HepG2 (cell line): ENCODE measurements around the gene CAPN10. TPM values are rescaled to one million over a fixed set of nuclear protein-coding genes. Genes with fewer than 3 reads are reported as not detected.

ENCODE experiments used
- AKAP8 ChIP-seq: sonication (generic); formaldehyde crosslinking; IDR thresholded peaks from 2 replicates; pipeline ENCODE4 v1.5.1; 2020; ENCODE audit warnings: mild to moderate bottlenecking, missing genetic modification reagents
- CHD4 ChIP-seq: fragments of 200-600 bp; sonication (generic); IDR thresholded peaks from 2 replicates; pipeline ENCODE4 v1.7.0; 2017; ENCODE audit warnings: mild to moderate bottlenecking, low read length, borderline replicate concordance
- HES4 ChIP-seq: sonication (generic); formaldehyde crosslinking; IDR thresholded peaks from 2 replicates; pipeline ENCODE4 v1.9.0; 2021; ENCODE audit warnings: mild to moderate bottlenecking, missing genetic modification reagents, borderline replicate concordance
- HNF4A ChIP-seq: sonication (generic); formaldehyde crosslinking; IDR thresholded peaks from 2 replicates; pipeline ENCODE4 v1.4.0; 2020; ENCODE audit warnings: missing genetic modification reagents
- NFYC ChIP-seq: IDR thresholded peaks from 2 replicates; pipeline ENCODE4 v1.6.1; 2016; ENCODE audit warnings: missing genetic modification reagents, missing compliant biosample characterization
- TBX2 ChIP-seq: sonication (generic); formaldehyde crosslinking; IDR thresholded peaks from 2 replicates; pipeline ENCODE4 v1.5.0; 2020; ENCODE audit warnings: missing genetic modification reagents, mild to moderate bottlenecking, borderline replicate concordance
- TOPORS ChIP-seq: sonication (generic); formaldehyde crosslinking; IDR thresholded peaks from 2 replicates; pipeline ENCODE4 v1.8.0; 2023; ENCODE audit warnings: mild to moderate bottlenecking, missing genetic modification reagents
- TRIM24 ChIP-seq: sonication (generic); formaldehyde crosslinking; IDR thresholded peaks from 2 replicates; pipeline ENCODE4 v1.8.0; 2022; ENCODE audit warnings: mild to moderate bottlenecking, missing genetic modification reagents
- ZBTB7A ChIP-seq: sonication (generic); formaldehyde crosslinking; IDR thresholded peaks from 2 replicates; pipeline ENCODE4 v1.8.0; 2022; ENCODE audit warnings: mild to moderate bottlenecking, missing genetic modification reagents
- ZC3H4 ChIP-seq: sonication (generic); formaldehyde crosslinking; IDR thresholded peaks from 2 replicates; pipeline ENCODE4 v1.4.0; 2020; ENCODE audit warnings: missing genetic modification reagents, borderline replicate concordance
- ZFP36L2 ChIP-seq: sonication (generic); formaldehyde crosslinking; IDR thresholded peaks from 2 replicates; pipeline ENCODE4 v1.4.0; 2020; ENCODE audit warnings: missing genetic modification reagents
- ZFP41 ChIP-seq: sonication (generic); formaldehyde crosslinking; IDR thresholded peaks from 2 replicates; pipeline ENCODE4 v1.4.0; 2020; ENCODE audit warnings: mild to moderate bottlenecking, missing genetic modification reagents, borderline replicate concordance
- ZNF557 ChIP-seq: sonication (generic); formaldehyde crosslinking; IDR thresholded peaks from 2 replicates; pipeline ENCODE4 v1.4.0; 2020; ENCODE audit warnings: missing genetic modification reagents
- ZNF644 ChIP-seq: IDR thresholded peaks from 2 replicates; pipeline ENCODE4 v1.6.1; 2016; ENCODE audit warnings: low read depth
- polyA plus RNA-seq, 8 experiments: library from polyadenylated mRNA; depleted of rRNA in 3 of 8; stranded (reverse) in 7 of 8; unstranded in 1 of 8; fragments of >200 nt; fragmentation: Illumina TruSeq in 4 of 8; extraction: Trizol in 4 of 8; gene quantifications; 2 replicates each; pipeline versions ENCODE4 v1.2.1 to v1.2.3, GENCODE V29; 2011 to 2016; ENCODE audit warnings: low read depth in 4 of 8, missing spikeins in 1 of 8, mixed read lengths in 1 of 8; ENCODE audit not compliant: insufficient read depth in 1 of 8
- total RNA-seq, 5 experiments: library from RNA; depleted of rRNA; stranded (reverse); fragments of >200 nt; fragmentation: Illumina TruSeq; extraction: Trizol; gene quantifications; 2 replicates each; pipeline ENCODE4 v1.2.3, GENCODE V29; 2016; ENCODE audit warnings: low read depth in 1 of 5
- TF ChIP-seq, protein P1 (sequence below): sonication (generic); formaldehyde crosslinking; IDR thresholded peaks from 2 replicates; pipeline ENCODE4 v1.5.0; 2020; ENCODE audit warnings: missing genetic modification reagents, mild to moderate bottlenecking, borderline replicate concordance
- TF ChIP-seq, protein P2 (sequence below): sonication (generic); formaldehyde crosslinking; IDR thresholded peaks from 2 replicates; pipeline ENCODE4 v1.4.0; 2020; ENCODE audit warnings: mild to moderate bottlenecking, missing genetic modification reagents
- TF ChIP-seq, protein P3 (sequence below): sonication (generic); formaldehyde crosslinking; IDR thresholded peaks from 2 replicates; pipeline ENCODE4 v1.4.0; 2020; ENCODE audit warnings: missing genetic modification reagents
- TF ChIP-seq, protein P4 (sequence below): sonication (generic); formaldehyde crosslinking; IDR thresholded peaks from 2 replicates; pipeline ENCODE4 v1.8.0; 2022; ENCODE audit warnings: missing genetic modification reagents, mild to moderate bottlenecking, moderate library complexity, borderline replicate concordance
- TF ChIP-seq, protein P5 (sequence below): sonication (generic); formaldehyde crosslinking; IDR thresholded peaks from 2 replicates; pipeline ENCODE4 v1.4.0; 2020; ENCODE audit warnings: mild to moderate bottlenecking, missing genetic modification reagents

Gene CAPN10
- total and polyA plus RNA-seq, 2 of the 13 experiments (the other 11 are each of a cell fraction or from before 2014, with no cell fraction given), result 27.6 to 32.4 TPM

DNA sequence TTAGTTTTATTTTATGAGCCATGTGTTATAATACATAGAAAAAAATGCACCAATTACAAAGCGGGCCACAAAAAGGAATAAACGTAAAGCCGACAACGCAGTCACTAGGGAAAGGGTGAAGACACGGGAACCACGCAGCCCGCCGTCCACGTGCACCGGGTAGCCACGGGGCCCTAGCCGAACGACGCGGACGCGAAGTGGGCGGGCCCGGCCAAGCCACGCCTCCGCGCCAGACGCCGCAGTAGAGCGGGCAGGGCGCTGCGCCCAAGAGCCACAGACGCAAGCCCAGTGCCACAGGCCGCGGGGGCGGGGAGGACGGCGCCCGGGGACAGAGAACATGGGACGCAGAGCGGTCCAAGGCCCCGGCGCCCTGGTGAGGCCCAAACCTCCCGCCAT is 26.5 kb upstream of the CAPN10 start, which contains the start of gene DUSP28 (continued):
- TF ChIP-seq TRIM24 (CRISPR knock-in tag) (no peak), AKAP8 (no peak), ZFP41 (CRISPR knock-in tag) (peak; percentile 77; the same call in 1 of the 2 replicates), TOPORS (CRISPR knock-in tag) (no peak), NFYC (peak; percentile 16; the same call in 1 of the 2 replicates), CHD4 (no peak), ZNF644 (CRISPR knock-in tag) (no peak), ZFP36L2 (CRISPR knock-in tag) (no peak), ZC3H4 (peak; percentile 77), ZBTB7A (no peak), HES4 (CRISPR knock-in tag) (no peak), TBX2 (CRISPR knock-in tag) (peak; percentile 81), HNF4A (CRISPR knock-in tag) (no peak; the same call in 1 of the 2 replicates), ZNF557 (0 out of 2 replicates have a peak, but pooled peaks have one; percentile 56)
- TF ChIP-seq, protein P1, sequence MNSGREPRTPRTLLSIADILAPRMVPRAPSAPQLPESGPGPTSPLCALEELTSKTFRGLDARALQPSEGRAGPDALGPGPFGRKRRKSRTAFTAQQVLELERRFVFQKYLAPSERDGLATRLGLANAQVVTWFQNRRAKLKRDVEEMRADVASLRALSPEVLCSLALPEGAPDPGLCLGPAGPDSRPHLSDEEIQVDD, result peak; percentile 34; the same call in 1 of the 2 replicates
- TF ChIP-seq, protein P2, sequence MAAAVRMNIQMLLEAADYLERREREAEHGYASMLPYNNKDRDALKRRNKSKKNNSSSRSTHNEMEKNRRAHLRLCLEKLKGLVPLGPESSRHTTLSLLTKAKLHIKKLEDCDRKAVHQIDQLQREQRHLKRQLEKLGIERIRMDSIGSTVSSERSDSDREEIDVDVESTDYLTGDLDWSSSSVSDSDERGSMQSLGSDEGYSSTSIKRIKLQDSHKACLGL (CRISPR knock-in tag), result peak; percentile 96
- TF ChIP-seq, protein P3, sequence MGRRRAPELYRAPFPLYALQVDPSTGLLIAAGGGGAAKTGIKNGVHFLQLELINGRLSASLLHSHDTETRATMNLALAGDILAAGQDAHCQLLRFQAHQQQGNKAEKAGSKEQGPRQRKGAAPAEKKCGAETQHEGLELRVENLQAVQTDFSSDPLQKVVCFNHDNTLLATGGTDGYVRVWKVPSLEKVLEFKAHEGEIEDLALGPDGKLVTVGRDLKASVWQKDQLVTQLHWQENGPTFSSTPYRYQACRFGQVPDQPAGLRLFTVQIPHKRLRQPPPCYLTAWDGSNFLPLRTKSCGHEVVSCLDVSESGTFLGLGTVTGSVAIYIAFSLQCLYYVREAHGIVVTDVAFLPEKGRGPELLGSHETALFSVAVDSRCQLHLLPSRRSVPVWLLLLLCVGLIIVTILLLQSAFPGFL (CRISPR knock-in tag), result 0 out of 2 replicates have a peak, but pooled peaks have one; percentile 52
- TF ChIP-seq, protein P4, sequence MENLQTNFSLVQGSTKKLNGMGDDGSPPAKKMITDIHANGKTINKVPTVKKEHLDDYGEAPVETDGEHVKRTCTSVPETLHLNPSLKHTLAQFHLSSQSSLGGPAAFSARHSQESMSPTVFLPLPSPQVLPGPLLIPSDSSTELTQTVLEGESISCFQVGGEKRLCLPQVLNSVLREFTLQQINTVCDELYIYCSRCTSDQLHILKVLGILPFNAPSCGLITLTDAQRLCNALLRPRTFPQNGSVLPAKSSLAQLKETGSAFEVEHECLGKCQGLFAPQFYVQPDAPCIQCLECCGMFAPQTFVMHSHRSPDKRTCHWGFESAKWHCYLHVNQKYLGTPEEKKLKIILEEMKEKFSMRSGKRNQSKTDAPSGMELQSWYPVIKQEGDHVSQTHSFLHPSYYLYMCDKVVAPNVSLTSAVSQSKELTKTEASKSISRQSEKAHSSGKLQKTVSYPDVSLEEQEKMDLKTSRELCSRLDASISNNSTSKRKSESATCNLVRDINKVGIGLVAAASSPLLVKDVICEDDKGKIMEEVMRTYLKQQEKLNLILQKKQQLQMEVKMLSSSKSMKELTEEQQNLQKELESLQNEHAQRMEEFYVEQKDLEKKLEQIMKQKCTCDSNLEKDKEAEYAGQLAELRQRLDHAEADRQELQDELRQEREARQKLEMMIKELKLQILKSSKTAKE, result peak; percentile 59
- TF ChIP-seq, protein P5, sequence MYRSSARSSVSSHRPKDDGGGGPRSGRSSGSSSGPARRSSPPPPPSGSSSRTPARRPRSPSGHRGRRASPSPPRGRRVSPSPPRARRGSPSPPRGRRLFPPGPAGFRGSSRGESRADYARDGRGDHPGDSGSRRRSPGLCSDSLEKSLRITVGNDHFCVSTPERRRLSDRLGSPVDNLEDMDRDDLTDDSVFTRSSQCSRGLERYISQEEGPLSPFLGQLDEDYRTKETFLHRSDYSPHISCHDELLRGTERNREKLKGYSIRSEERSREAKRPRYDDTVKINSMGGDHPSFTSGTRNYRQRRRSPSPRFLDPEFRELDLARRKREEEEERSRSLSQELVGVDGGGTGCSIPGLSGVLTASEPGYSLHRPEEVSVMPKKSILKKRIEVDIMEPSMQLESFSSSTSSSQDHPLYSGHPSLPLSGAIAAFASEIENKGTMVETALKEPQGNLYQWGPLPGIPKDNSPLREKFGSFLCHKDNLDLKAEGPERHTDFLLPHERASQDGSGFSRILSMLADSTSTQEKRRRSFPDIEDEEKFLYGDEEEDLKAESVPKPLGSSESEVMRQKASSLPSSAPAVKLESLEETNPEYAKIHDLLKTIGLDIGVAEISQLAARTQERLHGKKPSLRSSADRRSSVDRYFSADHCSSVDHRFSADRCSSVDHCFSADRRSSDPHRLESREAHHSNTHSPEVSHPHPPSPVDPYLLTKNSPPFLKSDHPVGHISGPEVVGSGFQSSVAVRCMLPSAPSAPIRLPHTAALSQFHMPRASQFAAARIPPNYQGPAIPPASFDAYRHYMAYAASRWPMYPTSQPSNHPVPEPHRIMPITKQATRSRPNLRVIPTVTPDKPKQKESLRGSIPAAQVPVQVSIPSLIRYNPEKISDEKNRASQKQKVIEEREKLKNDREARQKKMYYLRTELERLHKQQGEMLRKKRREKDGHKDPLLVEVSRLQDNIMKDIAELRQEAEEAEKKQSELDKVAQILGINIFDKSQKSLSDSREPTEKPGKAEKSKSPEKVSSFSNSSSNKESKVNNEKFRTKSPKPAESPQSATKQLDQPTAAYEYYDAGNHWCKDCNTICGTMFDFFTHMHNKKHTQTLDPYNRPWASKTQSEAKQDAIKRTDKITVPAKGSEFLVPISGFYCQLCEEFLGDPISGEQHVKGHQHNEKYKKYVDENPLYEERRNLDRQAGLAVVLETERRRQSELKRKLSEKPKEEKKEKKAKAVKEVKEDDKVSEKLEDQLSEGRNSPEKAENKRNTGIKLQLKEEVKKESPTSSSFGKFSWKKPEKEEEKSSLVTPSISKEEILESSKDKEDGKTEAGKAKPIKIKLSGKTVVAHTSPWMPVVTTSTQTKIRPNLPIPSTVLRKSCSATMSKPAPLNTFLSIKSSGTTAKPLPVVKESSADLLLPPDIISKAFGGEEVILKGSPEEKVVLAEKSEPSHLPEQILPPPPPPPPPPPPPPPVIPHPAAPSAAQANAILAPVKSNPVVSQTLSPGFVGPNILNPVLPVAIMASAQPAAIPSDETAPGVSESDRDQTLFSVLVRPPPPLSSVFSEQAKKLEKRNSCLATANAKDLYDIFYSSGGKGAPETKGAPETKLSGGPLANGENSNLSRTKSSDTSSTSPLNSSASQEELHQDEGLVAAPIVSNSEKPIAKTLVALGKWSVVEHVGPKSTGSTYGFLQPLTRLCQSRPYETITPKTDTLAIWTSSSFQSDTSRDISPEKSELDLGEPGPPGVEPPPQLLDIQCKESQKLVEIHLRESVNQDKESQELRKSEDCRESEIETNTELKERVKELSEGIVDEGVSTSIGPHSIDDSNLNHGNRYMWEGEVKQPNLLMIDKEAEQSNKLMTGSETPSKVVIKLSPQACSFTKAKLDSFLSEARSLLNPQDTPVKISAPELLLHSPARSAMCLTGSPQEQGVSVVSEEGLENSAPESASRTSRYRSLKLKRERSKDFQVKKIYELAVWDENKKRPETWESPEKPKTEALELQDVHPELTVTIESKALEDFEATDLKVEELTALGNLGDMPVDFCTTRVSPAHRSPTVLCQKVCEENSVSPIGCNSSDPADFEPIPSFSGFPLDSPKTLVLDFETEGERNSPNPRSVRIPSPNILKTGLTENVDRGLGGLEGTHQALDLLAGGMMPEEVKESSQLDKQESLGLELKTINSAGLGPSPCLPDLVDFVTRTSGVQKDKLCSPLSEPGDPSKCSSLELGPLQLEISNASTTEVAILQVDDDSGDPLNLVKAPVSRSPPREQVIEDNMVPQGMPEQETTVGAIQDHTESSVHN (CRISPR knock-in tag), result 0 out of 2 replicates have a peak, but pooled peaks have one; percentile 53
